NCI-H2107 treated with DMSO at 0.1 percent for 48 hours (cell line): Measurements from ENCODE around the gene DMD.

Source experiments
- DNase-seq: peaks from one replicate; lab custom pipeline; 2025; ENCODE audit not compliant: unreplicated experiment; lab: John Stamatoyannopoulos, UW

Gene DMD

GRCh38 chrX:33045245-33045644 is 166.1 kb downstream of the DMD start:
- no peak for DNase-seq

DNA sequence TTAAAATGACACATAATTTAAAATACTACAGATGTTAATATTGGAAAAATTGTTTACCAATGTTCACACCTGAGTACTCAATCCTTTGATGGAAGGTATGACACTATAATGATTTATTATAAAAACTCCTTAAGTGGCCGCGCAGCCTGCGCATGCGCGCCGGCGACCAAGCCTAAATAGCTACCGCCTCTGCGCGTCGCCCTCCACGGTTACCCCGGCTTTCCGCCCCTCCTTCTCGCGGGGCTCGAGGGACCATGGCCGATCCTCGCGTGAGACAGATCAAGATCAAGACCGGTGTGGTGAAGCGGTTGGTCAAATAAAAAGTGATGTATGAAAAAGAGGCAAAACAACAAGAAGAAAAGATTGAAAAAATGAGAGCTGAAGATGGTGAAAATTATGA is 170.2 kb downstream of the DMD start:
- DNase-seq = no peak

GRCh38 chrX:33032700-33033099 is 178.6 kb downstream of the DMD start:
- DNase-seq = no peak

DNA sequence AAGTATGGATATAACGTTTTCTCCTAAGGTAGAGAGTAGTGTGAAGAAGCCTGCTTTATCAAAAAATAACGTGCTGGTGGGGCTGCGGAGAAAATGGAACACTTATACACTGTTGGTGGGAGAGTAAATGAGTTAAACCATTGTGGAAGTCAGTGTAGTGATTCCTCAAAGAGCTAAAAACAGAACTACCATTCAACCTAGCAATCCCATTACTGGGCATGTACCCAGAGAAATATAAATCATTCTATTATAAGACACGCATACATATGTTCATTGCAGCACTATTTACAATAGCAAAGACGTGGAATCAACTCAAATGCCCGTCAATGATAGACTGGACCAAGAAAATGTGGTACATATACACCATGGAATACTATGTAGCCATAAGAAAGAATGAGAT is 196.4 kb downstream of the DMD start:
- no peak for DNase-seq

DNA sequence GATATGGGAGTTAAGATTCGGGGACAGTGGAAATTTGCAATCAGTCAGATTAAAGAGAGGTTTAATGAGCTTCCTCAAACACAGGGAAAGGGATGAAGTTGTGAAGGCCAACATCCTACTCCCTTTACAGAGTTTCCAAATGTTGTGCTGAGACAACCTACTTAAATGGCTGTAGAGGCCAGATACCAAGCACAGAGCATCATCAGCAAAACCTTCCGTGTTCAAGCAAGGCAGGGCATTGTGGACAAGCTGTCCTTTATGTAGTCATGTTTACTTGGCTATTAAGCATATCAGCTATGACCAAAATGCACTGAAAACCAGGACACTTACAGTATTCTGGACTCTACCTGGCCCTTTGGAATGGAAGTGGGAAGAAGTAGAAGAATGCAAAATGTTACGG is 197.3 kb downstream of the DMD start:
- DNase-seq = no peak

DNA sequence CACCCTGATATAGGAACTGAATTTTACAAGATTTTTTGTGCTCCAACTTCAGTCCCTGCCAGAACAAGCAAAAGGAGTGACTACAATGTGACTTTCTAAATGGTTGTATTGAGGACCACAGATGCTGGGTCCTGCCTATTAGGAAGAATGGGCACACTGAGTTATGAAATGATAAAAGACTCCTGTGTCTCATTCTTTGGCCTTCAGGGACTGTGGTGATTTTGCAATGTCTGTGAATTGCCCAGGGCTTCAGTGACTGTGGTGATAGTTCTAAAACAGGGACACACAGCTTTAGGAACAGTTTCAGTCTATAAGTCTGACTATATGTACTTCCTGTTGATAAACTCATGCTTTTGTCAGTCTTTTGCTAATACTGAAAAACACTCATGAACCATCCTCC is 210.2 kb downstream of the DMD start:
- DNase-seq = no peak

DNA sequence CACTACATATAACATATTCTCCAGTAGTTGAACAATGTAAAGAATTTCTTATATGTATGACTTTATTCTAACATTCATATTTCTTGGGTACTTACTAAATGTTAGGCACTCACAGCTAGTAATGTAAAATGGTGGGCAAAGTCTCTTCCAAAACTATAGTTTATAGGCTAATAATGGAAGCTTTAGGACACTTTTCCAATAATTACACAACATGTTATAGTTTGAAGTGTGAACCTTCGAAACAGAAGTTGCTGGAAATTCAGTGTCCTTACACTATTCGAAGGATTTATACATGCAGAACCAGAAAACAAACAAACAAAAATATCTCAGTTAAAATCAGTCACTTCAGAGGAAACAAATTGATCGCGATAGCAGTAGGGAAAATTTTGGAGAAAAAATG is 212.6 kb downstream of the DMD start:
- DNase-seq = no peak

- no peak for DNase-seq
Observed at GRCh38 chrX:32995427-32995826, 215.9 kb downstream of the DMD start.

DNA sequence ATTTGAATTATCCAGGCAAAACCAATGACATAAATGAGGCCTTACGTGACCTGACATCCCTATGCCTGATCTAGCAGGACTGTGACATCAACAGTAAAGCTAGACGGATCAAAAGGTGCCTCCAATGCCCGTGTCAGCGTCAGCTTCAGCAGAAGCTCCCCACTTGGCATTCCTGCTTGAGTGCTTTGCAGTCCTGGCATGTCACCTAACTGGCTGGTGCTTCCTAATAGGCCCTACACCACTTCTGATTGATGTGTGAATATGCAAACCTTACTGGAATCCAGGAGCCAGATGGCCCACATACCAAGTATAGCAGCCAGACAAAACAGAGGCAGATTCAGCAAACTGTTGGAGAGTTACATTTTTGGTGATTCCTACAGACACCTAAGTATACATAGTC is 224.2 kb downstream of the DMD start:
- no peak for DNase-seq

GRCh38 chrX:32985544-32985943 is 225.8 kb downstream of the DMD start:
- DNase-seq = no peak

GRCh38 chrX:32966821-32967355 is 244.5 kb downstream of the DMD start:
- DNase-seq = no peak

GRCh38 chrX:32954125-32954524 is 257.2 kb downstream of the DMD start:
- no peak for DNase-seq

DNA sequence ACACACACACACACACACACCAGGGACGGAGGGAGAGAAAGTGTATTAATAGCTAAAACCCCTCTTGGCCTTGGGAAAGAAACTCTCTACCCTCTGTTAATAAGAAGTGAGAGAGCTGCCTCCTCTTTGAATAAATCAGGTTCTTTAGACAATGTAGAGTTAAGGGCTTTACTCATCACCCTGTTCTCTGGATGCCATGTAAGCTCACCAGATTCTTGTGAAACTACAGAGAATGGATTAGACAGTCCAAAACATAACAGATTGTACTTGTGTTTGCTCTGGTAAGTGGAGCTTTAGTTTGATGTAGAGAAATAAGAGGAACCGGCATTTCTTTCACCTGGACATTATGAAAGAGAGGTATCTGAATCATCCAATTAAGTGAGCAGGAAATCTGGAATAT is 263.2 kb downstream of the DMD start:
- no peak for DNase-seq

- DNase-seq = no peak
Observed at GRCh38 chrX:32937043-32937442, 274.3 kb downstream of the DMD start.

DNA sequence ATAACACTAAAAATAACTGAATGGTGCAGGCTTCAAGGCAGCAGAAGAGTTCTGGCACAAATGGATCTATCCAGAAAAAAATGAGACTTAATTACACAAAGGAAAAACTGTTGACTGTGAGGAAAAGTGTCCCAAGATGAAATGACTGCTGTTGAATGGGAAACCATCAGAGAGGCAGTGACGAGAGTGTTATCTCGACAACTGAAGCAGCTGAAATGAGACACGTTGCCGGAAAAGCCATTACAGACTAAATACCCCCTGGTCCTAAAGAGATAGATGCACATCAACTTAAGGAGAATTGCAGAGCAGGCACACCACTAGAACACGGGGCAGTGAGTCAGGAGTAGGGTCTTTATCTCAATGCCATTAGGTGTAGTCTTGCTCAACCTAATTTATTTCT is 277.8 kb downstream of the DMD start:
- DNase-seq = no peak

DNA sequence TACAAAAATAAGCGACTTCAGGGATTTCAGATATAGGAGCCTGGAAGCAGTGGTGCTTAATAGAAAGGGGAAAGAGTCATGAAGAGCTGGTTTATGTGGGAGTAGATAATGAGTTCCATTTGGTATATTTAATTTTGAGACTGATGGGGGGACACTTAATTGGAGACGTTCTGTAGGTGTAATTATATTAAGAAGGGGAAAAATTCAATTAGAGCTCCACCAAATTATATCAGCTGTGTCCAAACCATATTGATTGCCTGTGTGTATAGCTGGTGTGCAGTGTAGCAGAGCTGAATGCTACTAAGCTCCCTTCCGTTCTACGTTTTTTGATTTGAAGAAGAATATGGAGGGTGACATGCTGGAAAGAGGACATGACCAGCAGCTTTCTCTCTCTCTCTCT is 282.3 kb downstream of the DMD start:
- DNase-seq = no peak

GRCh38 chrX:32896088-32896487 is 315.3 kb downstream of the DMD start:
- DNase-seq = no peak

DNA sequence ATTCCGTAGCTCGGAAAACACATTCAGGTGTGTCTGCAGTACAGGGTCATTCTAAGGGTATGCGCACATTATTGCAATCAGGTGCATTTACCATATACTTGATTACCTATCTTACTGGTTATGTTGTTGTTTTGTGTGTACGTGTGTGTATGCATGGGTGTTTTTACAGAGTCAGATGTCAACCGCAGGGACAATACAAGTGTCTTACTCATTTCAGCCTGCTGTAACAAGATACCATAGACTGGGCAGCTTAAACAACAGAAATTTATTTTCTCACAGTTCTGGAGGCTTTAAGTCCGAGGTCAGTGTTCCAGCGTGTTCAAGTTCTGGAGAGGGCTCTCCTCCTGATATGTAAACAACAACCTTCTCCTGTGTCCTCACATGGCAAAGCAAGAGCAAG is 316.7 kb downstream of the DMD start:
- DNase-seq = no peak

DNA sequence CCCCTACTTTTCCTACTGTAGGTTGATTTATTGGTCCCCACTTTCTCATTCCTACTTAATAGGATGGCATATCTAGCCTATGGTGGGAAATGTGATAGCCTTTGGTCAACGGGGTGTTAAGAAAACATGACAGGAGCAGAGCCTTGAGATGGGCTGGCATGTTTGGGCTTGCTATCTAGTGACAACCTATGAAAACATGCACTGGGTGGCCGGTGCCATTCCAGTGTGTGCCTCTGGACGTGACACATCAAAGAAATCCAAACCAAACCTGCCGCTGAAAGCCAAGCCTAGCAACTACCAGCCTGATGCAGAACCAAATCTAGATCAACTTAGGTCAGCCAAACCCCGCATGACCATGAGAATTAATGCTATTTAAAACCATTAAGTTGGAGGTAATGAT is 317.6 kb downstream of the DMD start:
- no peak for DNase-seq

DNA sequence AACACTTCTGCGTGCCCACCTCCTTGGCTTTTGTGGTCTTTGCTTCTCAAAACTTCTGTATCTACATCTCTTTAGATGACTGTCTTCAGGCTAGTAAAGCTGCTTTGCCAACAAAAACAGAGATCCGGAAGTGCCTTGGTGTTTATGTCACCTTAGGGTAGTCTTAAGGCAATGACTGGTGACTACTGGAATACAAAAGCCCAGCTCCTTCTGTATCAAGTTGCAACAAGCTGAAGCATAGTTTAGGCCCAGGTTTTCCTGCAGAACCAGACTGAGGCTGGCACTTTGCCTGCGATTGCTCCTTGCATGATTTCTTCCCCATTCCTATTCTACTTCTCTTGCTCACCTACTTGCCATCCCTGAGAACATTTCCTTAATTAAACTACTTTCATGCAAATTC is 333.8 kb downstream of the DMD start:
- no peak for DNase-seq

- no peak for DNase-seq
Observed at GRCh38 chrX:32874839-32875238, 336.5 kb downstream of the DMD start.

GRCh38 chrX:32873786-32874185 is 337.6 kb downstream of the DMD start:
- no peak for DNase-seq

DNA sequence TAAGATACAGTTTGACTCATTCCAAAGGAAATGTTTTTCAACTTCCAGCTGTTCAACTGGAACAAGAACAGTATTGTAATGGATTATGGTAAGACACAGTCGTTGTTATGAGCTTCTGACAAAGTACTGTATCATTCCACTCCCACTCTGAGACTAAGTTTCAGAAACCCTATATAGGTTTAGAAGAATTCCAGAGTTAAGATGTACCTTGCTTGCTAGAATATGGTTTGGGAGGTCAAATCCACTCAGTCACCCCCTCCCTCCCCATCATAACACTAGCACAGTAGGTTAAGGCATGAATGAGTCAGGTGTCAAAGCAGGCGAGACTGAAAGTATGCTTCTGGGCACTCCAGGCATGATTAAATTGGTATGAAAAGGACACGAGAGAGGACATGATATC is 339.7 kb downstream of the DMD start:
- DNase-seq = no peak

DNA sequence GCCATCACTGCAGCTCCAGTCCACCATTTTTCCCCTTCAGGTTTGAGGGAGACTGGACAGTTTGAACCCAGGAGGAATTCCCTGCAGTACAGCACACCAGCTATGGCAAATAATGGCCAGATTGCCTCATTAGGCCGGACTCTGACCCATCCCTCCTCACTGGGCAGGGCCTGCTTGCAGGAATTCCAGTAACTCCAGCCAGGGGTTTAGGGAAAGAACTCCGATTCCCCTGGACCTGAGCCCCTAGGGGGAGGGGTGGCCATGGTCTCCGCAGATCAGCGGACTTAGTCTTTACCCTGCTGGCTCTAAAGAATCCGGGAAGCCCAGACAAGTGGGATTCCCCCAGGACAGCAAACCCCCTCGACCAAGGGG is 342.8 kb downstream of the DMD start:
- DNase-seq = no peak
